GM19455 (cell line): Measurements from ENCODE around the gene GJB2.

Experiments
- ATAC-seq: cut with Tn5 transposase; IDR thresholded peaks from one replicate; pipeline ENCODE4 v1.9.1; 2021; ENCODE audit not compliant: unreplicated experiment

Gene GJB2

GRCh38 chr13:20142927-20143480, 49.7 kb downstream of the GJB2 start:
- ATAC-seq, result no peak

- ATAC-seq, result no peak
These were observed 50.5 kb downstream of the GJB2 start for GRCh38 chr13:20142023-20142926.

- ATAC-seq, result no peak
These were observed 51.3 kb downstream of the GJB2 start for GRCh38 chr13:20141238-20142022.

GRCh38 chr13:20140487-20140886, 52.3 kb downstream of the GJB2 start:
- ATAC-seq, result no peak

- no peak for ATAC-seq
These were observed 54.9 kb downstream of the GJB2 start for GRCh38 chr13:20137875-20138274.
